ENCODE data around the gene CELF2.

DNA sequence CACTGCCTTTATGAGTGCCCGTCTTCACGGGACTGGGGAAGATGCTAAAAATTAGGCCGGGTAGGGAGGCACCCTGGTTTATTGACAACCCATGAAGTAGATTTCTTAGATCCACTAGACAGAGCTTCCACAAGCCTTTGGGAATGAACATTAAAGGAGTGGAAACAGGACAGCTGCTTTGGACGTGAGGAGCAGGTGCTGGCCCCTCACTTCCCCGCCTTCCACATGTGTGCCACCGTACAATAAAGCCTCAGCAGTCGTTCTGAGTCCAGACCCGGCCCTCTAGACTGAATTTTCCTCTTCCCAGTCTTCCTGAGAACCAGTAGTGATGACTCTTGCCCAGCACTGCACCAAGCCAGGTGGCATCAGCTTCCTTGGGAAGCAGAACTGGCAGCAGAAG, 282.4 kb downstream of the CELF2 start:
- TF ChIP-seq, protein P1, sequence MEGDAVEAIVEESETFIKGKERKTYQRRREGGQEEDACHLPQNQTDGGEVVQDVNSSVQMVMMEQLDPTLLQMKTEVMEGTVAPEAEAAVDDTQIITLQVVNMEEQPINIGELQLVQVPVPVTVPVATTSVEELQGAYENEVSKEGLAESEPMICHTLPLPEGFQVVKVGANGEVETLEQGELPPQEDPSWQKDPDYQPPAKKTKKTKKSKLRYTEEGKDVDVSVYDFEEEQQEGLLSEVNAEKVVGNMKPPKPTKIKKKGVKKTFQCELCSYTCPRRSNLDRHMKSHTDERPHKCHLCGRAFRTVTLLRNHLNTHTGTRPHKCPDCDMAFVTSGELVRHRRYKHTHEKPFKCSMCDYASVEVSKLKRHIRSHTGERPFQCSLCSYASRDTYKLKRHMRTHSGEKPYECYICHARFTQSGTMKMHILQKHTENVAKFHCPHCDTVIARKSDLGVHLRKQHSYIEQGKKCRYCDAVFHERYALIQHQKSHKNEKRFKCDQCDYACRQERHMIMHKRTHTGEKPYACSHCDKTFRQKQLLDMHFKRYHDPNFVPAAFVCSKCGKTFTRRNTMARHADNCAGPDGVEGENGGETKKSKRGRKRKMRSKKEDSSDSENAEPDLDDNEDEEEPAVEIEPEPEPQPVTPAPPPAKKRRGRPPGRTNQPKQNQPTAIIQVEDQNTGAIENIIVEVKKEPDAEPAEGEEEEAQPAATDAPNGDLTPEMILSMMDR (IDR thresholded peaks at IDR 0.05; ENCODE audit: insufficient read depth, low read length, poor library complexity, severe bottlenecking), result no peak
- TF ChIP-seq EZH2phosphoT487 (conservative IDR thresholded peaks at IDR 0.05; ENCODE audit: low read length), result no peak

All from SU-DHL-6 (cell line).